Left lobe of liver (tissue), 2 donors: ENCODE data around the gene RTP5. TPM values are rescaled to one million over a fixed set of nuclear protein-coding genes. Genes with fewer than 3 reads are reported as not detected.
"Not testable (repeated sequence)": the region's sequence is repeated elsewhere in the genome, so short reads cannot be mapped to it uniquely, and the experiment has no call there.

Experiments used
- ATAC-seq: fragments of 200-7000 bp; cut with Tn5 transposase; one replicate; pipeline ENCODE4 v1.9.1; 2020; ENCODE audit warnings: mild to moderate bottlenecking, moderate library complexity
- DNase-seq: peaks from one replicate; pipeline ENCODE4 v3.0.0-alpha.2; 2020; ENCODE audit warnings: low spot score
- total RNA-seq: library from RNA; stranded (reverse); gene quantifications from one replicate; pipeline ENCODE4 v1.2.1, GENCODE V29; 2021
- donor health status: DM: no; HTN: no; CAD: no; lungs with moderate emphysema.
- donor health status: DM: no; HTN: yes; CAD: no.

The RTP5 gene
- total RNA-seq, 1 donor from 2014 or later, result not detected

DNA sequence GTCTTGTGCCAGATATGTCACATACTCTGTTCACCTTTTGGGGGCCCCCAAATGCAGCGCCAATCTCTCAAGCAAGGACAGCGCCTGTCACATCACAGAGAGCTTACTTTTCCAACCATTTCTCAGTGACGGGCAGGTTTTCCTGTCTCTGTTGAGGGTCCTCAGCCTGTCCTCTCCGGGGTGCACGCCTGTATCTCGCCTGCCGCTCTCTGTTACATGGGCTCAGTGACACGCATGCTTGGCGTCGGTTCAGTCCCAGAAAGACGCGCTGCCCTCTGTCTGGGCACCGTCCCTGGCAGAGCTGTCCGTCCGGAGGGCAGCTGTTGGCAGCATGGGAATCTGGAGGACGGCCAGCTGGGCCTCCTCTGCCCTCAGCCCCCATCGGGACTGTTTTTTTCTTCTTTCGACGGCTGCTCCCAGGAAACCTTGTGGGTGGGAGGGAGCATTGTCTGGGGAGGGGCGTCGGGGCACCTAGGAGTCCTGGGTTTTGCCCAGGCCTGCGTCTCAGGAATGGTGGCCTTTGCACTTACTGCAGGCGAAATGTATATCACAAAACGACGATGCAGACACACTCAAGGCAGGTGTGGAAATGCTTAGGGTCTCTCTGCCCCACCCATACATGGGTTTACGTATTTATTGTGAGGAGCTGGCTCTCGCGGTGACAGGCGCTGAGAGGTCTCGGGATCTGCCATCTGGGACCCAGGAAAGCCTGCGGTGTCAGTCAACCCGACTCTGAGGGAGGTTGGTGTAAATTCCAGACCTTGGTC is 30.9 kb downstream of the RTP5 start:
- ATAC-seq, result no peak
- DNase-seq, result peak; percentile 47

DNA sequence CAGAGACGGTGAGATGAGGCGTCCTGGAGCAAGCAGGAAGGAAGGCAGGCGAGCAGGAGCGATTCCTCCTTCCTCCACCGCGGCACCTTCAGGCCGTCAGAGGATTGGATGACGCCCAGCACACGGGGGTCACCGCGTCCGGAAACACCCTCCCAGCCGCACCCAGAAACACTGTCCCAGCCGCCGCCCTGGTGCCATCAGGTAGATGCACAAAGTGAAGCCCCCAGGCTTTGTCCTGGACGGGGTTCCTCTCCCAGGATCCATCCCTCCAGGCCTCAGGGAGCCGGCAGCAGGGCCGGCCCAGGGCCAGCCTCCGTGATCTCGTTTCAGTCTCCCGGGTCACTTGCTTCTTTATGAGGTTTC is 31.5 kb downstream of the RTP5 start:
- DNase-seq, result peak; percentile 41
- no peak for ATAC-seq

DNA sequence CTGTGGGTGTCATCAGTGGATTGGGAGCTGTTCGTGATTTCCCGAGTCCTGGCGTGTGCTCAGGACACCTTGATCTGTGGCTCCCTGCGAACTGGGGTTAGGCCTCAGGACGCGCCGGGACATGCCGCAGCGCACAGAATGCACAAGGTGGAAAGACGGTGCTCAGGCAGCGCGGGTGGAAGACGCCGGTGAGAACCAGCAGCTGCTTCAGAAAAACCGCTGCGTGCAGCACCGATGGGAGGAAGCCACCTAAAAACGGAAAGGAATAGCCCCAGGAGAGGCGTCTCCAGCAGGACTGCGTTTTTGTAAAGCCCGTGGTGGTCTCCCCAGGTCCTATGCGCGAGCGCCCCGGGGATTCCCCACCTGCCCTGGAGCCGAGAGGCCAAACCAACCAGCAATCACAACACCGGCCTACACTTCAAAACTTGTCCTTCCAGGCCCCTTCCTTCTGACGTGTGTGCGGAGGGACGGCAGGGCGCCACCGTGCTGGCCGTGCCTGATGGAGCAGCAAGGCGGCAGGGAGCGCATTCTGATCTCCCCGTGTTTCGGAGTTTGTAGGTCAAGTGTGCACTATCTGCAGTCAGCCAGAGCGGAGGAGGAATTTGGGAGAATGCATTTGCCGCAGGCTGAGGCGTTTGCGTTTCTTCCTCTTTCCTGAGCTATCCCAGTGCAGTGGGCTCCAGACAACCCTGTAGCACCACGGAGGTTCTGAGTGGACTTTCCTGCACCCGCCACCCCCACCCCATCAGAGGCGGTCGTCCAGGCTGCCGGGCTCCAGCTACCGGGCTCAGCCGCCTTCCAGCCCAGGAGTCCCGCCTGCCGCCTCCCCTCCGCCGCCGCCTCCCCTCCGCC is 32.2 kb downstream of the RTP5 start:
- peak; percentile 44 for DNase-seq
- peak; percentile 28 for ATAC-seq

DNA sequence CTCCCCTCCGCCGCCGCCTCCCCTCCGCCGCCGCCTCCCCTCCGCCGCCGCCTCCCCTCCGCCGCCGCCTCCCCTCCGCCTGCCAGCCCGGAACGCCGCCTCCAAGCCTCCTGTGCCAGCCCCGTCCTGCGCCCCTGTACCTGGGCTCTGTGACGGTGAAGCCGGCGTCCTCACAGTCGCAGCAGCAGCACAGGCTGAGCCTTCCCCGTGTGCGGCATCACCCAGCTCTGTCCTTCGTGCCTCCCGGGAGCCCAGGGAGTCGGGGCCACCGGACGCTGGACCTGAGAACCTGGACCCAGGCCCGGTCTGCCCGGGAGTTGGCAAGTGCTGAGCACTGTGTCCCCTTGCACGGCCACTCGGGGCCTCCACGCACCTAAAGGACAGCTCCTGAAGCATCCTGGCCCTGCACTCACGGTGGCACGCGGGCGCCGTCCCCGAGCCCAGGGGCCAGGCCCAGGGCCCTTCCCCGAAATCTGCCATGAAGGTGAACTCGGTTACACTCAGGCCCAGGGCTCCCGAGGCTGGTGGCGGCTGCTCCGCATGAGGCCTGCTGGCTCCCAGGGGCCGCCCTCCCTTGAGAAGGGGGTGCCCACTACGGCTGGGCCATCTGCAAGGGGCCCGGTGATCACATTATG is 32.9 kb downstream of the RTP5 start:
- DNase-seq, result peak; percentile 50

DNA sequence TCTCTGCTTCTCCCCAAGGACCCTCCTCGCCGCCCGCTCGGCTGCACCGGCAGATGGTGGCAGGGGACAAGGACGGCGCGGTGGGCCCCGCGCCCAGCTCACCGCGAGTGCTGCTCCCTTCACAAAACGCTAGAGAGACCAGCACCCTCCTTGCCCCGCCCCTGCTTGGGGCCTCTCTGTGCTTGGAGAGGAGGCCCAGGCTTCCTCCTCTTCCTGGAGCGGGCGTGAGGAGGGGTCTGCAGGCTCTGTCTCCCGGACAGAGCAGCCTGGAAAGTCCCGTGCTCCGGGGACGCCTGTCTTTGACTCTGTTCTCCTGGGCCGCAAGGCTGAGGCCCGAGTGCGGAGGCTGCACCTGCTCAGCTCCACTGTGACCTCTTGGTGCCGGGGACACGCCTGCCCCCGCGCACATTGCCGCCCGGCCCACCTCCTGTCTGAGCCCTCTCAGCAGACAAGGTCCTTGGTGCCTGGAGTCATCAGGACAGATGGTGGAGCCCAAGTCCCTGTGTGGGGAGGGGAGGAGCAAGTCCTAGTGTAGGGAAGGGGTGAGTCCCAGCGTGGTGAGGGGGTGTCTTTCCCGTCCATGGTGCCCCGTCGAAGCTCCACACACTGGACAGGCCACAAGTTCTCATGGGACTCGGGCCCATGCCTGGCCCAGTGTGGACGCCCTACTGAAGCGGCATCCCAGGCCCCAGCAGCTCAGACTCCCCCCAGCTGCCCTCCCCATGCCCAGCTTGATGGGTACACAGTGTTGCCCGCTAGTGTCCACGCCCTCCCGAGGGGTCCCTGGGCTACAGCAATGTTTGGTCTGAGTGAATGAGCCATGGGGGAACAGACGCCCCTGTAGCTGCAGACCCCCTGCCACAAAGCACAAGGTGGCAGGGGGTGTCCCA is 33.8 kb downstream of the RTP5 start:
- DNase-seq (peak; percentile 38), ATAC-seq (no peak)

More for the DNA sequence above, 32.9 kb downstream of the RTP5 start:
- ATAC-seq, result peak; percentile 49

DNA sequence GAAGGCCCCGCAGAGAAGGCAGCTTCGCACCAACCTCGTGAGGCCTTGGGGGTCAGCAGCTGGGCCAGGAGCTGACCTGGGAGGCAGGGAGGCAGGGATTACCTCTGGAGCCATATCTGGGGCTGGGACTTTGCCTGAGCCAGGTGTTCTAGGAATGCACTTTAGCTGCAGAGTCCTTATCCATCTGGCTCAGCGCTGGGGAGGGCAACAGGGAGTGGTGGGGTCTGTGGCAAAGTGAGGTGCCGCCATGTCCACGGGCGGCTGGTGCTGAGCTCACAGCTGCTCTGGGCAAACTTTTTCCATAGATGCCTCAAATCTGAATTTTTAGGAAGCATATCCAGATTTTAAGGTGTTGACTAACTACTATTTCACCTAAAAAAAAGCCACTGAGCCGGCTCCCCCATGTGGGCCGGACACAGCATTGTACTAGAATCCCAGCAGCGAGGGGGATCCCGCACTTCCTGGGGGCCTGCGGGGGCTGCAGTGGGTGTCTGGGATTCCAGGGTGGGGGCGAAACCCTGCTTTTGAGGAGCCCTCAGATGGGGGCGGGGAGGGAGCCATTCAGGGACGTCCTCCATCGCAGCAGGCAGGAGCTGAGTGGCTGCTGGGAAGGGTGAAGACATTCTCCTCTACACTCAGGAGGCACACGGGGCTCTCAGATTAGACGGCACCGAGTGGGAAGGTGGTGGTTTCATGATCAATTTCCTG is 34.6 kb downstream of the RTP5 start:
- ATAC-seq (no peak), DNase-seq (peak; percentile 28)

DNA sequence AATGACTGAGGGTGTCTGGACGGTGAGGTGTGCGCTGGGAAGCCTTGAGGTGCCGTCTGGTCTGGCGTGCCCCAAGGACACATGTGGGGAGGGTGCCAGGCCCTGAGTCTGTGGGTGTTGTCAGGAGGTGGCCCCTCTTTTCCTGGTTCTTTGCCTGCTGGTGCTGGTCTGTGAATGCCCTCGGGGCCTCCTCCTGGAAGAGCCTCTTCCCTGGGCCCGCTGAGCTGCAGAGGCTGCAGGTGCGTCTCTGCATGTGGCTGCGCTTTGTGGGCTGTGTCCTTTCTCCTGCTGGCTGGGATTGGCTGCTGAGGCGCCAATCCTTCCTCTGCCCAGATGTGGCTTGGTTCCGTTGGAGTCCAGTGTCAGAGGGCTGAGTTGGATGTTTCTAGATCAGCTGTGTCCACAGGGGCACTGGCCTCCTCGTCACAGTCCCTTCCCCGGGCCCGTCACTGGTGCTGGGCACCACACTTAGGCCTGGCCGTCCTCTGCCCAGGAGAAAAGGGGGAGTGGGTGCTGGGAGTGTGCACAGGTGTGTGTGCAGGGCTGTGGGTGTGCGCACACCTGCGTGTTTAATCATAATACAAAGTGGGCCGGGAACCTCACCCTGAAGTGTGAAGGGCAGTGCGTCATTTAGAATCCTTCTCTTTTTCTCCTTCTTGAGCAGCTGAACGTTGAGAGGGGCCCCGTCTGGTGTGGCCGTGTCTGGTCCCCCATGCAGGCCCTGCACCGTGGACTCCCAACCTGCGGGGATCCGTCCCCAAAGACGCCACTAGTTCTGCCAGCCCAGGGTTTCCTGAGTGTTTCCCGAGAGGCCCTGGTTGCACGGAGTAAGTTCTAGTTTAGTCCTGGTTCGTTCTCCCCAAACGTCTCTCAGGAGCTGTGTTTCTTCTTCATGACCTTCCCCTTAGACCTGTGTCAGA is 35.5 kb downstream of the RTP5 start:
- ATAC-seq, result no peak
- DNase-seq, result peak; percentile 36

DNA sequence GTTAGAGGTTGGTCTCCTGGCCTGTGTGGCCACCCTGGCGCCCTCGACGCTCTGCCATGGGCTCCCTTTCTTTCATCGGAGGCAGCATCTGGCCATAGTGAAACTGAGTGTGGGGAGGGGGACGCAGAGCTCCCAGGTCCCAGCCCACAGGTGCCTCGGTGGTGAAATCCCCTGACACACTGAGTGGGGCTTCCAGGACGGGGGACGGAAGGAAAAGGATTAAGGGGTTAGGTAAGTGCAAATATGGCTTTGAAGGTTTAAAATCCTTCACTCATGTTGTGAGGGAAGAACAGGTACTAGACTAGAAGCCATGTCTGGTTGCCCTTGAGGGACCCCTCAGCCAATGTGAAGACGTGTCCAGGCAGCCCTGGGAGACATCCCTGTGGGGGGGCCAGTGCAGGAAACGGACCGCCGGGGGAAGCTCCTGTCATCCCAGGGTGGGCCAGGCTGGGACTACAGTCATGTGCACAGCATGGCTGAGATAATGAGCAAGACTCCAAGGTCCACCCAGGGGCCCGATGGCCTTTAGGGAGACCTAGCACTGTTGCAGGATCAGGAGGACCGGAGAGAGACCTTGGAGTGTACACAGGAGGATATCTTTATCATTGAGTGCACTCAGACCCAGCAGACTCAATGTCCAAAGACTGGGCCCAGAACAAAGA is 36.3 kb downstream of the RTP5 start:
- DNase-seq (peak; percentile 40), ATAC-seq (no peak)

DNA sequence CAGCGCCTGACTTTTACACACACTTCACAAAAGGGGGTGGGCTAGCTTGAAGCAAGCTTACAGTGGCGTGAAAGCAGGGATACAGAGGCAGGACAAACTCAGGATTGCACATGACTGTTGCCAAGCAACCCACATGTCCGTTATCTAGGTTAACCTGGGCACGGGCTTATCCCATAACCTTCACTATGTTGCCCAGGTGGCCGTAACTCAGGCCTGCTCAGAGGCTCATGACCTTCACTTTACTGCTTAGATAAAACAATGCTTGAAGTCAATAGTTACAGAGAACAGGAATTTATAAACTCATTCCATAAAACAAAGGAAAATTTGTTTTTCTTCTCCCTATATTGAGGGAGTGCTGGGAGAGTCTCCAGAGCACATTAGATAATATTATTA is 36.8 kb downstream of the RTP5 start:
- not testable (repeated sequence) for ATAC-seq
- peak; percentile 22 for DNase-seq

DNA sequence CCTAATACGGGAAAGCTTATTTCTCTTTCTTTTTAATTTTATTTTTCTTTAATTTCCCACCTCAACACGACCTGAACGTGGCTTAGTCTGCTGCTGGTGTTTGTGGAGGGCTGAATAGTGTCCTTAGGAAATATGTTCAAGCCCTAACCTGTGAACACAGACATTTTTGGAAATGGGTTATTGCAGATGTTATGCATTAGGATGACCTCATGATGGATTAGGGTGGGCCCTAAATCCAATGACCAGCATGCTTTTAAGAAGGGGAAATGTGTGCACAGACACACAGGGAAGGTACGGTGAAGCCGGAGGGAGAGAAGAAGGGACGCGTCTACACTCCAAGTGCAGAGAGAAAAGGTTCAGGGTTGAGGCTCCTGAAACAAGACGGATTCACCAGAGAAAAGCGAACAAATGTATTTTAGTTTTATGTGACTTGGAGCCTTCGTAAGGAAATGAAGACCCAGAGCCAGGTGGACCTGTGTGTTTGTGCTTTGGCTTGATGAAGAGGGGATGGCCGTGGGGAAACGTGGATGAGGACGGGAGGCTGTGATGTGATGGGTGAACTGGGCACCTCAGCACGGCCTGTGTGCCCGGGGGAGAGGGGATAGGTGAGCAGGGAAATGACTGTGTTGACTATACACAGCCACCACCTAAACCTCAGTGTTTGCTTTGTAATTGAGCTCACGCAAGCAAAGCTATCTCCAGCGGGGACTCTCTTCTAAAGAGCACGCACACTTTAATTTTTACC is 37.5 kb downstream of the RTP5 start:
- DNase-seq, result peak; percentile 38
- ATAC-seq, result no peak

DNA sequence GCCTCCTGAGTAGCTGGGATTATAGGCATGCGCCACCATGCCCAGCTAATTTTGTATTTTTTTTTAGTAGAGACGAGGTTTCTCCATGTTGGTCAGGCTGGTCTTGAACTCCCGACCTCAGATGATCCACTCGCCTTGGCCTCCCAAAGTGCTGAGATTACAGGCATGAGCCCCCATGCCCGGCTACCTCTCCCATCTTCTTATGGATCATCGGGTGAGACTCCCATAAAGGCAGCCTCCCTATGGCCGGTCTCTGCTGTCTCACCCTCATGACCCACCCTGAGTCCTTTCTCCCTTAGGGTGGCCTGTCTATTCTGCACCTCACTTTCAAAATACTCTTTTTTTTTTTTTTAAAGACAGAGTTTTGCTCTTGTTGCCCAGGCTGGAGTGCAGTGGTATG is 38.3 kb downstream of the RTP5 start:
- not testable (repeated sequence) for ATAC-seq, DNase-seq

DNA sequence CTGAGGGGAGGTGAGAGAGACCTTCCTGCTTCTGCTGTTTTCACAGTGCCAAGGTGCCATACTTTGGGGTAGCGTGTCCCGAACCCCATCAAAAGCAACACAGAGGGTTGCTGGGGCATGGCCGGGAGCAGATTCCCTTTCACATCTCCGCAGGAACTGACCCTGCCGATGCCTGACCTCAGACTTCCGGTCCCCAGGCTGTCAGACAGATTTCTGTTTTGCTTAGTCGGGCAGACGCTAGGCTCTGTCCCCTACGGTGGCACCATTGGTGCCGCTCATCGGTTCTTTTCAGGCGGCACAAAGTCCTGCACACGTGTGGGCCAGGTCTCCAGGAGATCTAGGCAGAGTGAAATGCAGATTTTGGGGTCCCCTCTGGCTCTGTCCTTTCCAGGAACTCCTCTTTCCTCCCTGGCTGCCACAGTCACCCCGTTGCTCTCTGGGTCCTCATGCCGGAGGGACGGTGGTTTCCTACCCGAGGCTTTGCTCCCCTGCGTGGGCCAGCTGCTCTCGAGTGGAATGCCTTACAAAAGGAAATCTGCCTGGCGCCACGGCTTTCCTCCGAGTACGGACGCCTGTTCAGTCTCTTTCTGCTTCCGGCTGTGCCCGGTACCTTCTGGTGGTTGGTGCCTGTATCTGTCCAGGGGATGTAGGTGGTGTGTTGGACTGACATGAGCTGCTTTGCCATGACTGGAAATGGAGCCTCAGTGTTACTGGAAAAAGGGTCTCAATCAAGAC is 39.3 kb downstream of the RTP5 start:
- DNase-seq (peak; percentile 41), ATAC-seq (peak; percentile 7)

DNA sequence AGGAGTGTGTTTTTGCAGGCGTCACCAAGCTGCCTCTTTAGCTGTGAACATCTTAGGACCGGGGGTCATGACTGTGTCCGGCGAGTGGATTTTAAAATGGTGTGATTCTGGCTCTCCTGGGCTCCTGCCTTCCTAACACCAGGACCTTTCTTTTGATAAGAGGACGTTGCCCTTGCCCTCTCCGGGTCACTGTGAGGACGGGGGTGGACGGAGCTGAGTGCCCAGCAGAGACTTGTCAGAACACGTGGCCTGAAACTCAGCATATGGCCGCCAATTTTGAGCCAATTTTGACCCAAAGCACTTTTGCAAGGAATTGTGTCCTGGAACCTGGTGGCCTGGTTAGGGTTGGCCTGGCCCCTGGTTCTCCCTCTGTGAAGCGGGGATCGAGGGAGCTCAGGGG is 40.2 kb downstream of the RTP5 start:
- DNase-seq (peak; percentile 46), ATAC-seq (peak; percentile 77)

DNA sequence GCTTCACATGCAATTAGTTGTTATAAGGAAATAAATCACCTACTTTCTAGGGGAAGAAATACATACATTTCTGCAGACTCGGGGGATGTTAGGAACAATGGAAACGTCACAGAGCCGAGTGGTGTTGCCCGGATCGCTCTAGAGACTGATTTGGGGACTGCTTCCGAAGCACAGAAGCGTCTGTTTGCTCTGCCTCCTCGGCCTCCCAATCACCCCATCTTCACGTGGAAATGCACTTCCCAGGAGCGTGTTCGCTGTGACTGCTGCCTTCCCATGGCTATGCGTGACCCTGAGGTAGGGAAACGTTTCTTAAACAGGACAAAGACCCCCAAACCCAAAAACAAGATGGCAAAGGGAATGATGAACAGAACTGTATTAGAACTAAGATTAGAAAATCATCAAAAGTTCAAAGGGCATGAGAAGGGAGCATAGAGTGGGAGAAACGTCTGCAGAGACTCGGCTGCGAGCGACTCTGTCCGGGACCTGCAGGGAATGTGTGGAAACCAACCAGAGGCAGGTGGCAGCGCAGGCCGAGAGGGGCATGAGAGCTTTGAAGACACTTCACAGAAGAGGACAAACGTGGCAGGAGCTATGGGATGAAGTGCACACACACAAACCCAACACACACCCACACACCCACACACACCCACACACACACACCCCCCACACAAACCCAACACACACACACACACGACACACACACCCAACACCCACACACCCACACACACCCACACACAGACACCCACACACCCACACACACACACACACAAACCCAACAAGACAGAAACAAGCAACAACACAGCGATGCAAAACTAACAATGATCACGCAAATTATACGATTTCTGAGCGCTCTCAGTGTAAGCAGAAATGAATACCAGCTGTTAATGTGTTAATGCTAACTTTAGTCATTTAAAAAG is 41.3 kb downstream of the RTP5 start:
- DNase-seq (peak; percentile 38), ATAC-seq (no peak)

DNA sequence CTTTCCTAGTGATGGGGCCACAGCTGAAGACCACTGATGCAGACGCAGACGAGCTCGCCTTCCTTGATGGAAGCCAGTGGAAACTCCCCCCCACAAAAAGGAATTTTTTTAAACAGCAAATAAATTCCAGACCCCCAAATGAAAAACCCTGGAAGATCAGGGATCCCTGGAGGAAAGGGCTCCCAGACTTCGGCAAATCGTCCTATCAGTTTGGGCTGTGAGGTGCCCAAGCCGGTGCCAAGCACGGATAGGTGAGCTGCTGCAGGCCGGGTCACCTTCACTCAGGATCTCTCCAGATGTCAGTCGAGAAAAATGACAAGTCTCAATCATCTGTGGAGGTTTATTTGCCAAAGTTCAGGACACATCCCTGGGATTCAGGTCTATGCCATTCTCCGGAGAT is 42.0 kb downstream of the RTP5 start:
- peak; percentile 26 for DNase-seq
- ATAC-seq, result no peak

DNA sequence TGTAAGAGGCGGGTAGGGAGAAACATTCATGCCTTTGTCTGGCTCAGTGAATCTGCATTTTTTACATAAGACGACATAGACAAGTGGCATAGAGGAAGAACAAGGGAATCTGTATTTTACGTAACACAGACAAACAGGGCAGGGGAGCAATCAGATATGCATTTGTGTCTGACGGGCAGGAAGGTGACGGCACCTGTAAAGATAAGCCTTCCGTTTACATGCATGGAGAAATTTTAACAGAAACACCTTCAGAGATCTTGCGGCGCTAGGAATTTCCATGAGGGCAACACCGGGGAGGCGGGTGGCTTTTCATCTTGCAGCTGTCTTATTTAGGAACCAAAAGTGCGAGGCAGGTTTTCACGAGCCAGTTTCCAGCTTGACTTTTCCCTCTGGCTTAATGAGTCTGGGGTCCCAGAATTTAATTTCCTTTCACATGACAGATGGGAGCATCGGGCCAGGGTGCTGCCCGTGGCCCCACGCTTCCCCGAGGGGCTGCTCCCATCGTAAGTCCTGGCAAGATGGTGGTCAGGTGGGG is 42.6 kb downstream of the RTP5 start:
- peak; percentile 18 for DNase-seq

More for the DNA sequence above, 42.6 kb downstream of the RTP5 start:
- no peak for ATAC-seq
